ENCODE data around the gene ATP8A1. TPM values are rescaled to one million over a fixed set of nuclear protein-coding genes. Genes with fewer than 3 reads are reported as not detected.

ATP8A1 gene
- total and polyA plus RNA-seq, 2 of the 8 experiments (the other 6 are each of a cell fraction or from before 2014, with no cell fraction given), result 3.7 to 14.9 TPM

DNA sequence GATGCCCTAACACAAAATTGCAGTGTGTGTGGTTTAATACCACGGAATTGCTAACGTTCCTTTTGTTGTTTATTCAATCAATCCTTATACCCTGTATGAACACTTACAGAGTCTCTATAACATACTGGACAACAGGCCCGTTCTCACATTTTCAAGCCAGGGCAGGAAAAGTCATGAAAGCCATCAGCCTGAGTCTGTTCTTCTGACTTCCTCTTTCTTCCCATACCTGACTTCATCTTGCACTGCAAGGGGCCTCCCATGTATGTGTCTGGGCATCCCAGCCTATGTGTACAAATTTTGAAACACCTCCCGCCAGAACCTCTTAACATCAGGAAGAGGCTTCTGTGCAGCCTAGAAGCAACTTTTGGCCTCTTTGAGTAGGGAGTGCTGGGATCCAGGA lies 264.5 kb downstream of the ATP8A1 start (continued):
- TF ChIP-seq, protein P1, sequence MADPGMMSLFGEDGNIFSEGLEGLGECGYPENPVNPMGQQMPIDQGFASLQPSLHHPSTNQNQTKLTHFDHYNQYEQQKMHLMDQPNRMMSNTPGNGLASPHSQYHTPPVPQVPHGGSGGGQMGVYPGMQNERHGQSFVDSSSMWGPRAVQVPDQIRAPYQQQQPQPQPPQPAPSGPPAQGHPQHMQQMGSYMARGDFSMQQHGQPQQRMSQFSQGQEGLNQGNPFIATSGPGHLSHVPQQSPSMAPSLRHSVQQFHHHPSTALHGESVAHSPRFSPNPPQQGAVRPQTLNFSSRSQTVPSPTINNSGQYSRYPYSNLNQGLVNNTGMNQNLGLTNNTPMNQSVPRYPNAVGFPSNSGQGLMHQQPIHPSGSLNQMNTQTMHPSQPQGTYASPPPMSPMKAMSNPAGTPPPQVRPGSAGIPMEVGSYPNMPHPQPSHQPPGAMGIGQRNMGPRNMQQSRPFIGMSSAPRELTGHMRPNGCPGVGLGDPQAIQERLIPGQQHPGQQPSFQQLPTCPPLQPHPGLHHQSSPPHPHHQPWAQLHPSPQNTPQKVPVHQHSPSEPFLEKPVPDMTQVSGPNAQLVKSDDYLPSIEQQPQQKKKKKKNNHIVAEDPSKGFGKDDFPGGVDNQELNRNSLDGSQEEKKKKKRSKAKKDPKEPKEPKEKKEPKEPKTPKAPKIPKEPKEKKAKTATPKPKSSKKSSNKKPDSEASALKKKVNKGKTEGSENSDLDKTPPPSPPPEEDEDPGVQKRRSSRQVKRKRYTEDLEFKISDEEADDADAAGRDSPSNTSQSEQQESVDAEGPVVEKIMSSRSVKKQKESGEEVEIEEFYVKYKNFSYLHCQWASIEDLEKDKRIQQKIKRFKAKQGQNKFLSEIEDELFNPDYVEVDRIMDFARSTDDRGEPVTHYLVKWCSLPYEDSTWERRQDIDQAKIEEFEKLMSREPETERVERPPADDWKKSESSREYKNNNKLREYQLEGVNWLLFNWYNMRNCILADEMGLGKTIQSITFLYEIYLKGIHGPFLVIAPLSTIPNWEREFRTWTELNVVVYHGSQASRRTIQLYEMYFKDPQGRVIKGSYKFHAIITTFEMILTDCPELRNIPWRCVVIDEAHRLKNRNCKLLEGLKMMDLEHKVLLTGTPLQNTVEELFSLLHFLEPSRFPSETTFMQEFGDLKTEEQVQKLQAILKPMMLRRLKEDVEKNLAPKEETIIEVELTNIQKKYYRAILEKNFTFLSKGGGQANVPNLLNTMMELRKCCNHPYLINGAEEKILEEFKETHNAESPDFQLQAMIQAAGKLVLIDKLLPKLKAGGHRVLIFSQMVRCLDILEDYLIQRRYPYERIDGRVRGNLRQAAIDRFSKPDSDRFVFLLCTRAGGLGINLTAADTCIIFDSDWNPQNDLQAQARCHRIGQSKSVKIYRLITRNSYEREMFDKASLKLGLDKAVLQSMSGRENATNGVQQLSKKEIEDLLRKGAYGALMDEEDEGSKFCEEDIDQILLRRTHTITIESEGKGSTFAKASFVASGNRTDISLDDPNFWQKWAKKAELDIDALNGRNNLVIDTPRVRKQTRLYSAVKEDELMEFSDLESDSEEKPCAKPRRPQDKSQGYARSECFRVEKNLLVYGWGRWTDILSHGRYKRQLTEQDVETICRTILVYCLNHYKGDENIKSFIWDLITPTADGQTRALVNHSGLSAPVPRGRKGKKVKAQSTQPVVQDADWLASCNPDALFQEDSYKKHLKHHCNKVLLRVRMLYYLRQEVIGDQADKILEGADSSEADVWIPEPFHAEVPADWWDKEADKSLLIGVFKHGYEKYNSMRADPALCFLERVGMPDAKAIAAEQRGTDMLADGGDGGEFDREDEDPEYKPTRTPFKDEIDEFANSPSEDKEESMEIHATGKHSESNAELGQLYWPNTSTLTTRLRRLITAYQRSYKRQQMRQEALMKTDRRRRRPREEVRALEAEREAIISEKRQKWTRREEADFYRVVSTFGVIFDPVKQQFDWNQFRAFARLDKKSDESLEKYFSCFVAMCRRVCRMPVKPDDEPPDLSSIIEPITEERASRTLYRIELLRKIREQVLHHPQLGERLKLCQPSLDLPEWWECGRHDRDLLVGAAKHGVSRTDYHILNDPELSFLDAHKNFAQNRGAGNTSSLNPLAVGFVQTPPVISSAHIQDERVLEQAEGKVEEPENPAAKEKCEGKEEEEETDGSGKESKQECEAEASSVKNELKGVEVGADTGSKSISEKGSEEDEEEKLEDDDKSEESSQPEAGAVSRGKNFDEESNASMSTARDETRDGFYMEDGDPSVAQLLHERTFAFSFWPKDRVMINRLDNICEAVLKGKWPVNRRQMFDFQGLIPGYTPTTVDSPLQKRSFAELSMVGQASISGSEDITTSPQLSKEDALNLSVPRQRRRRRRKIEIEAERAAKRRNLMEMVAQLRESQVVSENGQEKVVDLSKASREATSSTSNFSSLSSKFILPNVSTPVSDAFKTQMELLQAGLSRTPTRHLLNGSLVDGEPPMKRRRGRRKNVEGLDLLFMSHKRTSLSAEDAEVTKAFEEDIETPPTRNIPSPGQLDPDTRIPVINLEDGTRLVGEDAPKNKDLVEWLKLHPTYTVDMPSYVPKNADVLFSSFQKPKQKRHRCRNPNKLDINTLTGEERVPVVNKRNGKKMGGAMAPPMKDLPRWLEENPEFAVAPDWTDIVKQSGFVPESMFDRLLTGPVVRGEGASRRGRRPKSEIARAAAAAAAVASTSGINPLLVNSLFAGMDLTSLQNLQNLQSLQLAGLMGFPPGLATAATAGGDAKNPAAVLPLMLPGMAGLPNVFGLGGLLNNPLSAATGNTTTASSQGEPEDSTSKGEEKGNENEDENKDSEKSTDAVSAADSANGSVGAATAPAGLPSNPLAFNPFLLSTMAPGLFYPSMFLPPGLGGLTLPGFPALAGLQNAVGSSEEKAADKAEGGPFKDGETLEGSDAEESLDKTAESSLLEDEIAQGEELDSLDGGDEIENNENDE (IDR thresholded peaks at IDR 0.05; ENCODE audit: insufficient replicate concordance, low read length), result no peak
- no peak for TF ChIP-seq POLR2A (IDR thresholded peaks at IDR 0.05; ENCODE audit: control extremely low read depth in 1 of 2, low read depth in 2 of 2, low read length in 2 of 2)
- TF ChIP-seq RNF2 (IDR thresholded peaks at IDR 0.05; ENCODE audit: borderline replicate concordance, low read depth, low read length, missing control alignments, poor library complexity, severe bottlenecking), result no peak
- no peak for TF ChIP-seq CHD1 (IDR thresholded peaks at IDR 0.05; ENCODE audit: low read depth, low read length)
- no peak for TF ChIP-seq SRF (IDR thresholded peaks at IDR 0.05; ENCODE audit: low read depth, low read length)
- no peak for TF ChIP-seq EP300 (IDR thresholded peaks at IDR 0.05; ENCODE audit: borderline replicate concordance in 1 of 2, low read depth in 2 of 2, low read length in 2 of 2)
- TF ChIP-seq SUZ12 (IDR thresholded peaks at IDR 0.05; ENCODE audit: low read length), result no peak
- no peak for TF ChIP-seq RBBP5 (IDR thresholded peaks at IDR 0.05; ENCODE audit: borderline replicate concordance, low read depth, low read length)
- no peak for TF ChIP-seq POU5F1 (IDR thresholded peaks at IDR 0.05; ENCODE audit: low read depth, low read length)
- no peak for TF ChIP-seq TBP (IDR thresholded peaks at IDR 0.05; ENCODE audit: low read depth, low read length)
- TF ChIP-seq, protein P2, sequence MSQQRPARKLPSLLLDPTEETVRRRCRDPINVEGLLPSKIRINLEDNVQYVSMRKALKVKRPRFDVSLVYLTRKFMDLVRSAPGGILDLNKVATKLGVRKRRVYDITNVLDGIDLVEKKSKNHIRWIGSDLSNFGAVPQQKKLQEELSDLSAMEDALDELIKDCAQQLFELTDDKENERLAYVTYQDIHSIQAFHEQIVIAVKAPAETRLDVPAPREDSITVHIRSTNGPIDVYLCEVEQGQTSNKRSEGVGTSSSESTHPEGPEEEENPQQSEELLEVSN (IDR thresholded peaks at IDR 0.05), result no peak
